Keratinocyte (primary cell): ENCODE results near the gene USP10. TPM values are rescaled to one million over a fixed set of nuclear protein-coding genes. Genes with fewer than 3 reads are reported as not detected.

Experiments
- DNase-seq: peaks from one replicate; pipeline ENCODE4 v3.0.0-alpha.2; 2011; ENCODE audit warnings: low read depth, missing footprints, low spot score
- FAIRE-seq: peaks from 2 replicates; lab custom pipeline; 2011; peaks lifted over from hg19 to GRCh38; lab: Jason Lieb, UNC
- H2AFZ ChIP-seq: 2 replicates; pipeline ENCODE4 v1.6.0; 2012; ENCODE audit warnings: low read length, control low read depth, inconsistent platforms; ENCODE audit not compliant: control insufficient read depth
- H3K27ac ChIP-seq: 2 replicates; pipeline ENCODE4 v1.5.1; 2011; ENCODE audit warnings: low read length; ENCODE audit not compliant: control insufficient read depth, insufficient read depth
- H3K27me3 ChIP-seq: 3 replicates; pipeline ENCODE4 v1.6.0; 2011; ENCODE audit warnings: low read length; ENCODE audit not compliant: control insufficient read depth, insufficient read depth; ENCODE audit errors: extremely low read depth
- H3K36me3 ChIP-seq, 2 experiments: 2 replicates in 1 of 2; 3 replicates in 1 of 2; pipeline ENCODE4 v1.5.1; 2011; ENCODE audit warnings: low read length in 2 of 2, mild to moderate bottlenecking in 1 of 2; ENCODE audit not compliant: control insufficient read depth in 2 of 2, insufficient read depth in 2 of 2; ENCODE audit errors: extremely low read depth in 1 of 2
- H3K4me1 ChIP-seq: 3 replicates; pipeline ENCODE4 v1.5.1; 2011; ENCODE audit warnings: low read length; ENCODE audit not compliant: control insufficient read depth, insufficient read depth; ENCODE audit errors: extremely low read depth
- H3K4me2 ChIP-seq: 3 replicates; pipeline ENCODE4 v1.6.0; 2011; ENCODE audit warnings: low read depth, low read length; ENCODE audit not compliant: control insufficient read depth, insufficient read depth; ENCODE audit errors: extremely low read depth
- H3K4me3 ChIP-seq, 3 experiments: fragments of 200-600 bp in 1 of 3; sonication (generic) in 1 of 3; 2 replicates in 2 of 3; 3 replicates in 1 of 3; pipeline ENCODE4 v1.5.1; 2011 to 2016; ENCODE audit warnings: low read length in 3 of 3, mild to moderate bottlenecking in 3 of 3, control low read depth in 2 of 3, inconsistent platforms in 1 of 3, low read depth in 1 of 3, mixed read lengths in 1 of 3, mixed run types in 1 of 3, moderate library complexity in 1 of 3; ENCODE audit not compliant: control insufficient read depth in 2 of 3, insufficient read depth in 2 of 3; ENCODE audit errors: extremely low read depth in 1 of 3
- H3K79me2 ChIP-seq: 2 replicates; pipeline ENCODE4 v1.6.0; 2012; ENCODE audit warnings: low read length; ENCODE audit not compliant: control insufficient read depth, insufficient read depth
- H3K9ac ChIP-seq: 3 replicates; pipeline ENCODE4 v1.6.0; 2011; ENCODE audit warnings: low read length; ENCODE audit not compliant: control insufficient read depth, insufficient read depth; ENCODE audit errors: extremely low read depth
- H3K9me1 ChIP-seq: 3 replicates; pipeline ENCODE4 v1.6.0; 2011; ENCODE audit warnings: low read length; ENCODE audit not compliant: control insufficient read depth, insufficient read depth; ENCODE audit errors: extremely low read depth
- H3K9me3 ChIP-seq: 2 replicates; pipeline ENCODE4 v1.5.1; 2012; ENCODE audit warnings: low read depth, low read length; ENCODE audit not compliant: control insufficient read depth
- H4K20me1 ChIP-seq: 3 replicates; pipeline ENCODE4 v1.6.0; 2011; ENCODE audit warnings: low read length; ENCODE audit not compliant: control insufficient read depth, insufficient read depth; ENCODE audit errors: extremely low read depth
- CTCF ChIP-seq, 3 experiments: IDR thresholded peaks in 1 of 3; conservative IDR thresholded peaks in 1 of 3; optimal IDR thresholded peaks in 1 of 3; 2 replicates in 2 of 3; 3 replicates in 1 of 3; pipeline versions ENCODE3 to v1.5.1; 2011; ENCODE audit warnings: low read length in 3 of 3, mild to moderate bottlenecking in 3 of 3, moderate library complexity in 2 of 3, control low read depth in 1 of 3, inconsistent platforms in 1 of 3; ENCODE audit not compliant: insufficient read depth in 2 of 3; ENCODE audit errors: extremely low read depth in 1 of 3
- EZH2 ChIP-seq: IDR thresholded peaks from one replicate; pipeline ENCODE4 v1.6.1; 2012; ENCODE audit warnings: inconsistent platforms, mild to moderate bottlenecking, low read length, moderate library complexity
- dilution Hi-C: fragments of 300-500 bp; cut with MboI; formaldehyde crosslinking; loops from one replicate; pipeline ENCODE4 v1.7.0; 2020; ENCODE audit warnings: low sequenced_read_pairs; ENCODE audit not compliant: extremely low pct_ligation_motif_present
- polyA plus RNA-seq, 5 experiments: library from polyadenylated mRNA; depleted of rRNA in 3 of 5; stranded (reverse) in 3 of 5; stranded (forward) in 1 of 5; unstranded in 1 of 5; fragments of >200 nt; gene quantifications; 1 replicate in 1 of 5; 2 replicates in 3 of 5; 3 replicates in 1 of 5; pipeline versions ENCODE4 v1.2.1 to v1.2.3, GENCODE V29; 2011 to 2012; ENCODE audit warnings: missing spikeins in 2 of 5, low read depth in 1 of 5, low replicate concordance in 1 of 5

The USP10 gene
- polyA plus RNA-seq, 1 donor (not counting 4 experiments of a cell fraction or from before 2014, with no cell fraction given): 92.0 TPM

- H3K4me3 ChIP-seq: no peak overlapping the region
- DNase-seq (no peak), FAIRE-seq (no peak)
- peaks cover 2% of the 10 kb centered on the region for H3K9me1 ChIP-seq
- dilution Hi-C loops: no loop called here
- H2AFZ ChIP-seq: no peak overlapping the region
- TF ChIP-seq EZH2 (no peak), CTCF (optimal IDR thresholded peaks at IDR 0.05 in 1 of 3, IDR thresholded peaks at IDR 0.05 in 1 of 3, conservative IDR thresholded peaks at IDR 0.05 in 1 of 3; ENCODE audit: extremely low read depth in 1 of 3, insufficient read depth in 2 of 3, low read length in 3 of 3) (no peak)
- H3K9me3 ChIP-seq: no peaks in the 10 kb centered on the region
- peaks cover 89% of the 10 kb centered on the region for H3K79me2 ChIP-seq
- H4K20me1 ChIP-seq: peaks cover 17% of the 10 kb centered on the region
- H3K9ac ChIP-seq: no peak overlapping the region
- no peak overlapping the region for H3K27ac ChIP-seq
- peaks cover 0 to 7% of the 10 kb centered on the region in 2 experiments for H3K36me3 ChIP-seq
- peaks cover 50% of the 10 kb centered on the region for H3K4me1 ChIP-seq
- H3K27me3 ChIP-seq: no peaks in the 10 kb centered on the region
- peak overlapping the region; percentile 59 for H3K4me2 ChIP-seq
These were observed 27.1 kb downstream of the USP10 start for GRCh38 chr16:84726669-84727467.

GRCh38 chr16:84728853-84729424 is 29.1 kb downstream of the USP10 start:
- peaks cover 70% of the 10 kb centered on the region for H3K4me1 ChIP-seq
- FAIRE-seq: no peak

More at GRCh38 chr16:84728853-84729424, 29.1 kb downstream of the USP10 start:
- H3K9me1 ChIP-seq: peaks cover 2% of the 10 kb centered on the region
- H3K9me3 ChIP-seq: no peaks in the 10 kb centered on the region
- peak overlapping the region; percentile 80 for H3K27ac ChIP-seq
- peak overlapping the region; percentile 74 for H3K4me2 ChIP-seq
- no peak overlapping the region for H3K9ac ChIP-seq
- no peak overlapping the region for H2AFZ ChIP-seq
- no peak overlapping the region for H3K4me3 ChIP-seq
- dilution Hi-C loops: no loop called here
- no peaks in the 10 kb centered on the region for H3K27me3 ChIP-seq
- H4K20me1 ChIP-seq: peaks cover 12% of the 10 kb centered on the region
- peaks cover 87% of the 10 kb centered on the region for H3K79me2 ChIP-seq
- TF ChIP-seq EZH2: no peak
- no peak for TF ChIP-seq CTCF (optimal IDR thresholded peaks at IDR 0.05 in 1 of 3, IDR thresholded peaks at IDR 0.05 in 1 of 3, conservative IDR thresholded peaks at IDR 0.05 in 1 of 3; ENCODE audit: extremely low read depth in 1 of 3, insufficient read depth in 2 of 3, low read length in 3 of 3)
- no peak for DNase-seq
- peaks cover 0 to 8% of the 10 kb centered on the region in 2 experiments for H3K36me3 ChIP-seq
